K562 (cell line): ENCODE results near the gene UNC119B. TPM values are rescaled to one million over a fixed set of nuclear protein-coding genes. Genes with fewer than 3 reads are reported as not detected.

Experiments
- ATAC-seq: fragments of 200-7000 bp; cut with Tn5 transposase; 3 replicates; pipeline ENCODE4 v1.9.1; 2020; ENCODE audit warnings: moderate library complexity
- BruUV-seq: library from RNA; stranded (reverse); fragments of 400-500 nt; replicated peaks from 2 replicates; lab custom pipeline; 2021; lab: Mats Ljungman, UMichigan
- CTCF ChIA-PET: fragments of 300-600 bp; formaldehyde crosslinking; extraction: SDS; loops from one replicate; lab custom pipeline; 2021; ENCODE audit warnings: low intra/inter-chr PET ratio; lab: Yijun Ruan, JAX
- POLR2A ChIA-PET: fragments of 300-600, 350-650 bp; sonication (Branson Sonifier 250); formaldehyde crosslinking; extraction: SDS; loops from one replicate; lab custom pipeline; 2021; ENCODE audit warnings: antibody characterized with exemption, inconsistent platforms; lab: Yijun Ruan, JAX
- DNase-seq, 4 experiments: peaks; one replicate each; pipeline versions ENCODE4 v3.0.0 to v3.0.0-alpha.2; 2011 to 2018; ENCODE audit warnings: low spot score in 3 of 4, mixed read lengths in 3 of 4; ENCODE audit errors: extremely low read depth in 1 of 4
- FAIRE-seq: peaks from 2 replicates; lab custom pipeline; 2011; peaks lifted over from hg19 to GRCh38; lab: Jason Lieb, UNC
- H2AFZ ChIP-seq: 2 replicates; pipeline ENCODE4 v1.6.0; 2011; ENCODE audit warnings: low read depth, low read length, control low read depth, inconsistent platforms
- H3K27ac ChIP-seq: fragments of 200-600 bp; 3 replicates; pipeline ENCODE4 v1.8.0; 2011; ENCODE audit warnings: low read depth, mild to moderate bottlenecking, control low read depth, inconsistent platforms, low read length, moderate library complexity, mixed read lengths; ENCODE audit errors: extremely low read depth
- H3K27me3 ChIP-seq, 2 experiments: fragments of 300-600 bp in 1 of 2; 2 replicates in 1 of 2; 3 replicates in 1 of 2; pipeline versions ENCODE4 v1.6.0 to v1.8.0; 2011; ENCODE audit warnings: inconsistent platforms in 2 of 2, low read length in 2 of 2, mild to moderate bottlenecking in 1 of 2, mixed read lengths in 1 of 2, moderate library complexity in 1 of 2; ENCODE audit not compliant: control insufficient read depth in 2 of 2, insufficient read depth in 2 of 2
- H3K36me3 ChIP-seq: fragments of 300-600 bp; 3 replicates; pipeline ENCODE4 v1.8.0; 2011; ENCODE audit warnings: mild to moderate bottlenecking, low read length, inconsistent platforms; ENCODE audit not compliant: control insufficient read depth, insufficient read depth
- H3K4me1 ChIP-seq, 2 experiments: fragments of 200-600 bp in 1 of 2; replicated peaks in 1 of 2; 2 replicates in 1 of 2; 3 replicates in 1 of 2; pipeline versions ENCODE4 v1.5.1 to v1.8.0; 2011; ENCODE audit warnings: inconsistent platforms in 2 of 2, low read length in 2 of 2, mild to moderate bottlenecking in 1 of 2, mixed read lengths in 1 of 2, moderate library complexity in 1 of 2; ENCODE audit not compliant: control insufficient read depth in 2 of 2, insufficient read depth in 2 of 2
- H3K4me2 ChIP-seq: 2 replicates; pipeline ENCODE4 v1.6.1; 2011; ENCODE audit warnings: low read length, control low read depth, inconsistent platforms, mixed read lengths; ENCODE audit not compliant: insufficient read depth
- H3K4me3 ChIP-seq: fragments of 200-600 bp; sonication (generic), shearing (Covaris generic); 2 replicates; pipeline ENCODE4 v1.5.1; 2016; ENCODE audit warnings: control low read depth, inconsistent platforms
- H3K79me2 ChIP-seq: fragments of 200-600 bp; 3 replicates; pipeline ENCODE4 v1.8.0; 2011; ENCODE audit warnings: low read length, inconsistent platforms; ENCODE audit not compliant: control insufficient read depth, insufficient read depth
- H3K9ac ChIP-seq, 2 experiments: 2 replicates each; pipeline versions ENCODE4 v1.6.0 to v1.6.1; 2011; ENCODE audit warnings: low read depth in 2 of 2, low read length in 2 of 2, control low read depth in 1 of 2, inconsistent platforms in 1 of 2, mild to moderate bottlenecking in 1 of 2, mixed read lengths in 1 of 2; ENCODE audit not compliant: insufficient read depth in 1 of 2
- H3K9me1 ChIP-seq: one replicate; pipeline ENCODE4 v1.6.0; 2011; ENCODE audit warnings: inconsistent platforms, mild to moderate bottlenecking, low read length, moderate library complexity; ENCODE audit not compliant: control insufficient read depth, insufficient read depth
- H3K9me3 ChIP-seq: replicated peaks from 2 replicates; pipeline ENCODE4 v1.5.1; 2011; ENCODE audit warnings: low read depth, low read length, inconsistent platforms; ENCODE audit not compliant: control insufficient read depth, insufficient read depth
- H4K20me1 ChIP-seq: replicated peaks from 2 replicates; pipeline ENCODE4 v1.6.1; 2011; ENCODE audit warnings: low read length, inconsistent platforms, mixed read lengths; ENCODE audit not compliant: control insufficient read depth, insufficient read depth
- BRD9 ChIP-seq: fragments of 450-650 bp; IDR thresholded peaks from 2 replicates; pipeline ENCODE4 v1.6.1; 2018; ENCODE audit warnings: low read depth; ENCODE audit not compliant: partially characterized antibody
- HDAC6 ChIP-seq: IDR thresholded peaks from 2 replicates; pipeline ENCODE4 v1.6.1; 2012; ENCODE audit warnings: low read depth, mild to moderate bottlenecking, control low read depth, inconsistent platforms, low read length, moderate library complexity
- MEIS2 ChIP-seq: fragments of 450-650 bp; IDR thresholded peaks from 2 replicates; pipeline ENCODE4 v1.6.1; 2014; ENCODE audit warnings: mild to moderate bottlenecking; ENCODE audit not compliant: partially characterized antibody
- NONO ChIP-seq, 2 experiments: fragments of 200-400 bp in 1 of 2; fragments of 450-650 bp in 1 of 2; formaldehyde crosslinking in 1 of 2; IDR thresholded peaks; 2 replicates each; pipeline ENCODE4 v1.6.1; 2017; ENCODE audit warnings: low read depth in 2 of 2, mild to moderate bottlenecking in 2 of 2, moderate library complexity in 2 of 2, low read length in 1 of 2
- ZNF184 ChIP-seq: sonication (generic); formaldehyde crosslinking; IDR thresholded peaks from 2 replicates; pipeline ENCODE4 v1.5.0; 2020; ENCODE audit warnings: missing genetic modification reagents
- WGBS: fragments of 100-300 bp; shearing (Covaris generic); methylation state at CpG from one replicate; pipeline ENCODE4 v1.1.6; 2016; ENCODE audit warnings: low coverage, mixed read lengths; ENCODE audit not compliant: insufficient coverage; ENCODE audit errors: missing lambda C conversion rate; 5-methylcytosine and 5-hydroxymethylcytosine counted together
- in situ Hi-C: fragments of 300-500 bp; cut with MboI; formaldehyde crosslinking; loops from 4 replicates; pipeline ENCODE4 v1.15.0; 2018; ENCODE audit warnings: inconsistent platforms, mixed read lengths
- intact Hi-C: fragments of 100-400 bp; cut with micrococcal nuclease; formaldehyde crosslinking; loops from 2 replicates; pipeline ENCODE4 v1.14.2; 2022
- polyA plus RNA-seq, 8 experiments: library from polyadenylated mRNA; depleted of rRNA in 4 of 8; stranded (reverse) in 5 of 8; unstranded in 3 of 8; fragments of >200 nt; fragmentation: Nextera tagmentation in 2 of 8; fragmentation: Illumina TruSeq in 1 of 8; extraction: Ambion mirVana in 2 of 8; extraction: Trizol in 1 of 8; gene quantifications; 2 replicates each; pipeline versions ENCODE4 v1.2.1 to v1.2.3, GENCODE V29; 2011 to 2014; ENCODE audit warnings: inconsistent platforms in 1 of 8, missing spikeins in 1 of 8
- total RNA-seq, 7 experiments: library from RNA; depleted of rRNA in 6 of 7; stranded (reverse); fragments of >200 nt in 6 of 7; fragmentation: Illumina TruSeq in 2 of 7; extraction: Trizol in 2 of 7; gene quantifications; 2 replicates each; pipeline versions ENCODE4 v1.2.1 to v1.2.3, GENCODE V29; 2011 to 2021; ENCODE audit warnings: low replicate concordance in 1 of 7
- TF ChIP-seq, protein P1 (sequence below): sonication (generic); formaldehyde crosslinking; IDR thresholded peaks from 2 replicates; pipeline ENCODE4 v1.8.0; 2022; ENCODE audit warnings: mild to moderate bottlenecking, missing genetic modification reagents
- TF ChIP-seq, protein P2 (sequence below): sonication (generic); IDR thresholded peaks from 2 replicates; pipeline ENCODE4 v1.6.1; 2016
- TF ChIP-seq, protein P3 (sequence below): fragments of 250-450 bp; sonication (Bioruptor Pico); IDR thresholded peaks from 2 replicates; pipeline ENCODE4 v1.4.0; 2020; ENCODE audit warnings: mild to moderate bottlenecking, moderate library complexity
- TF ChIP-seq, protein P4 (sequence below): sonication (generic); formaldehyde crosslinking; IDR thresholded peaks from 2 replicates; pipeline ENCODE4 v1.8.1; 2023; ENCODE audit warnings: mild to moderate bottlenecking, missing genetic modification reagents
- TF ChIP-seq, protein P5 (sequence below): fragments of 250-450 bp; sonication (Bioruptor Pico); IDR thresholded peaks from 2 replicates; pipeline ENCODE4 v1.8.0; 2021; ENCODE audit warnings: borderline replicate concordance, mild to moderate bottlenecking, moderate library complexity; ENCODE audit not compliant: poor library complexity, severe bottlenecking

Gene UNC119B
- total and polyA plus RNA-seq, 9 of the 15 experiments (the other 6 are each of a cell fraction or from before 2014, with no cell fraction given), result 4.0 to 34.5 (median 15.1) TPM

DNA sequence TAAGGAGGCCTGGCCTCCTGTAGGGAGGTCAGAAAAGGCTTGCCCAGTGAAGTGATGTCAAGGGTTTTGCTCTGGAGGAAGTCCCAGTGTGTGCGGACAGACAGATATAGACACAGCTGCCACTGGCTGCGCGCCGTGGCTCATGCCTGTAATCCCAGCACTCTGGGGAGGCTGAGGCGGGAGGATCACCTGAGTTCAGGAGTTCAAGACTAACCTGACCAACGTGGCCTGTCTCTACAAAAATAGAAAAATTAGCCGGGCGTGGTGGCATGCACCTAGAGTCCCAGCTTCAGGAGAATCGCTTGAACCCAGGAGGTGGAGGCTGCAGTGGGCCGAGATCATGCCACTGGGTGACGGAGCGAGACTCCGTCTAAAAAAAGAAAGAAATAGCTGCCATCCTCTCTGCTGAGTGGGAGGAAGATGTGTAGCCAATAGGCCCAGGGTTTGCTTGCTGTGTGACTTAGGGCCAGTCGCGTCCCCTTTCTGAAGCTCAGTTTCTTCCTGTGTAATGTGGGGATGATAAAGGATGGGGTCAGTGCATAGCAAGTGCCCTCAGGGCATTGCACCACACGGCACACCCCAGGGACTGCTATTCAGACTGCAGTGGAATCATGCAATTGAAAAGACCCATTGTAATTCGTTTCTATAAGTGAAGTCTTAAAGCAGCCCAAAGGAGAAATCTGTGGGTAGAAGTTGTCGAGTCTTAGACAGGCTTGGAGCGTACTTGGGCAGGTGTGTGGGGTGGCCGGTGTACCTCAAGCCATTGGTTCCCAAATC, 42.0 kb upstream of the UNC119B start:
- BruUV-seq, result no TSS peak
- 0 out of 2 replicates have a peak, but pooled peaks cover 4% of the 10 kb centered on the region for H4K20me1 ChIP-seq
- H3K4me1 ChIP-seq, result peaks cover 0 to 8% of the 10 kb centered on the region in 2 experiments; a peak in 2 of 5 replicates
- no peak overlapping the region for H3K4me3 ChIP-seq
- POLR2A ChIA-PET, result interaction anchor here (1.4 kb wide), 1 partner anchor 12 kb away, joined by 4 read pairs; no protein-coding TSS in a partner anchor
- H2AFZ ChIP-seq, result no peak overlapping the region
- no peaks in the 10 kb centered on the region for H3K9me1 ChIP-seq
- peaks cover 36 to 75% of the 10 kb centered on the region in 2 experiments; a peak in 4 of 5 replicates for H3K27me3 ChIP-seq
- DNase-seq, result no peak
- CTCF ChIA-PET, result no interaction called here
- no peak for FAIRE-seq
- 5% methylated on average over 20 of the region's 20 CpGs for WGBS
- no peak overlapping the region for H3K9ac ChIP-seq
- H3K9me3 ChIP-seq, result no peaks in the 10 kb centered on the region
- H3K79me2 ChIP-seq, result no peaks in the 10 kb centered on the region
- intact Hi-C loops, result no loop called here
- H3K36me3 ChIP-seq, result no peaks in the 10 kb centered on the region
- H3K27ac ChIP-seq, result no peak overlapping the region
- ATAC-seq, result no peak
- in situ Hi-C loops, result loop anchor here (25.0 kb wide), 1 partner anchor 331 kb away; the partner anchor contains the start of gene PLA2G1B
- no peak overlapping the region for H3K4me2 ChIP-seq
- TF ChIP-seq NONO (IDR thresholded peaks at IDR 0.05; ENCODE audit: low read depth in 2 of 2, low read length in 1 of 2) (no peak), MEIS2 (no peak), HDAC6 (no peak), ZNF184 (no peak), BRD9 (no peak)
- TF ChIP-seq, protein P1, sequence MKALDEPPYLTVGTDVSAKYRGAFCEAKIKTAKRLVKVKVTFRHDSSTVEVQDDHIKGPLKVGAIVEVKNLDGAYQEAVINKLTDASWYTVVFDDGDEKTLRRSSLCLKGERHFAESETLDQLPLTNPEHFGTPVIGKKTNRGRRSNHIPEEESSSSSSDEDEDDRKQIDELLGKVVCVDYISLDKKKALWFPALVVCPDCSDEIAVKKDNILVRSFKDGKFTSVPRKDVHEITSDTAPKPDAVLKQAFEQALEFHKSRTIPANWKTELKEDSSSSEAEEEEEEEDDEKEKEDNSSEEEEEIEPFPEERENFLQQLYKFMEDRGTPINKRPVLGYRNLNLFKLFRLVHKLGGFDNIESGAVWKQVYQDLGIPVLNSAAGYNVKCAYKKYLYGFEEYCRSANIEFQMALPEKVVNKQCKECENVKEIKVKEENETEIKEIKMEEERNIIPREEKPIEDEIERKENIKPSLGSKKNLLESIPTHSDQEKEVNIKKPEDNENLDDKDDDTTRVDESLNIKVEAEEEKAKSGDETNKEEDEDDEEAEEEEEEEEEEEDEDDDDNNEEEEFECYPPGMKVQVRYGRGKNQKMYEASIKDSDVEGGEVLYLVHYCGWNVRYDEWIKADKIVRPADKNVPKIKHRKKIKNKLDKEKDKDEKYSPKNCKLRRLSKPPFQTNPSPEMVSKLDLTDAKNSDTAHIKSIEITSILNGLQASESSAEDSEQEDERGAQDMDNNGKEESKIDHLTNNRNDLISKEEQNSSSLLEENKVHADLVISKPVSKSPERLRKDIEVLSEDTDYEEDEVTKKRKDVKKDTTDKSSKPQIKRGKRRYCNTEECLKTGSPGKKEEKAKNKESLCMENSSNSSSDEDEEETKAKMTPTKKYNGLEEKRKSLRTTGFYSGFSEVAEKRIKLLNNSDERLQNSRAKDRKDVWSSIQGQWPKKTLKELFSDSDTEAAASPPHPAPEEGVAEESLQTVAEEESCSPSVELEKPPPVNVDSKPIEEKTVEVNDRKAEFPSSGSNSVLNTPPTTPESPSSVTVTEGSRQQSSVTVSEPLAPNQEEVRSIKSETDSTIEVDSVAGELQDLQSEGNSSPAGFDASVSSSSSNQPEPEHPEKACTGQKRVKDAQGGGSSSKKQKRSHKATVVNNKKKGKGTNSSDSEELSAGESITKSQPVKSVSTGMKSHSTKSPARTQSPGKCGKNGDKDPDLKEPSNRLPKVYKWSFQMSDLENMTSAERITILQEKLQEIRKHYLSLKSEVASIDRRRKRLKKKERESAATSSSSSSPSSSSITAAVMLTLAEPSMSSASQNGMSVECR, result no peak
- TF ChIP-seq, protein P2, sequence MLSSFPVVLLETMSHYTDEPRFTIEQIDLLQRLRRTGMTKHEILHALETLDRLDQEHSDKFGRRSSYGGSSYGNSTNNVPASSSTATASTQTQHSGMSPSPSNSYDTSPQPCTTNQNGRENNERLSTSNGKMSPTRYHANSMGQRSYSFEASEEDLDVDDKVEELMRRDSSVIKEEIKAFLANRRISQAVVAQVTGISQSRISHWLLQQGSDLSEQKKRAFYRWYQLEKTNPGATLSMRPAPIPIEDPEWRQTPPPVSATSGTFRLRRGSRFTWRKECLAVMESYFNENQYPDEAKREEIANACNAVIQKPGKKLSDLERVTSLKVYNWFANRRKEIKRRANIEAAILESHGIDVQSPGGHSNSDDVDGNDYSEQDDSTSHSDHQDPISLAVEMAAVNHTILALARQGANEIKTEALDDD, result no peak
- TF ChIP-seq, protein P3, sequence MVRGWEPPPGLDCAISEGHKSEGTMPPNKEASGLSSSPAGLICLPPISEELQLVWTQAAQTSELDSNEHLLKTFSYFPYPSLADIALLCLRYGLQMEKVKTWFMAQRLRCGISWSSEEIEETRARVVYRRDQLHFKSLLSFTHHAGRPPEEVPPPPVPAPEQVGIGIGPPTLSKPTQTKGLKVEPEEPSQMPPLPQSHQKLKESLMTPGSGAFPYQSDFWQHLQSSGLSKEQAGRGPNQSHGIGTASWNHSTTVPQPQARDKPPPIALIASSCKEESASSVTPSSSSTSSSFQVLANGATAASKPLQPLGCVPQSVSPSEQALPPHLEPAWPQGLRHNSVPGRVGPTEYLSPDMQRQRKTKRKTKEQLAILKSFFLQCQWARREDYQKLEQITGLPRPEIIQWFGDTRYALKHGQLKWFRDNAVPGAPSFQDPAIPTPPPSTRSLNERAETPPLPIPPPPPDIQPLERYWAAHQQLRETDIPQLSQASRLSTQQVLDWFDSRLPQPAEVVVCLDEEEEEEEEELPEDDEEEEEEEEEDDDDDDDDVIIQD (CRISPR knock-in tag), result no peak
- TF ChIP-seq, protein P4, sequence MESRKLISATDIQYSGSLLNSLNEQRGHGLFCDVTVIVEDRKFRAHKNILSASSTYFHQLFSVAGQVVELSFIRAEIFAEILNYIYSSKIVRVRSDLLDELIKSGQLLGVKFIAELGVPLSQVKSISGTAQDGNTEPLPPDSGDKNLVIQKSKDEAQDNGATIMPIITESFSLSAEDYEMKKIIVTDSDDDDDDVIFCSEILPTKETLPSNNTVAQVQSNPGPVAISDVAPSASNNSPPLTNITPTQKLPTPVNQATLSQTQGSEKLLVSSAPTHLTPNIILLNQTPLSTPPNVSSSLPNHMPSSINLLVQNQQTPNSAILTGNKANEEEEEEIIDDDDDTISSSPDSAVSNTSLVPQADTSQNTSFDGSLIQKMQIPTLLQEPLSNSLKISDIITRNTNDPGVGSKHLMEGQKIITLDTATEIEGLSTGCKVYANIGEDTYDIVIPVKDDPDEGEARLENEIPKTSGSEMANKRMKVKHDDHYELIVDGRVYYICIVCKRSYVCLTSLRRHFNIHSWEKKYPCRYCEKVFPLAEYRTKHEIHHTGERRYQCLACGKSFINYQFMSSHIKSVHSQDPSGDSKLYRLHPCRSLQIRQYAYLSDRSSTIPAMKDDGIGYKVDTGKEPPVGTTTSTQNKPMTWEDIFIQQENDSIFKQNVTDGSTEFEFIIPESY (CRISPR knock-in tag), result no peak
- TF ChIP-seq, protein P5, sequence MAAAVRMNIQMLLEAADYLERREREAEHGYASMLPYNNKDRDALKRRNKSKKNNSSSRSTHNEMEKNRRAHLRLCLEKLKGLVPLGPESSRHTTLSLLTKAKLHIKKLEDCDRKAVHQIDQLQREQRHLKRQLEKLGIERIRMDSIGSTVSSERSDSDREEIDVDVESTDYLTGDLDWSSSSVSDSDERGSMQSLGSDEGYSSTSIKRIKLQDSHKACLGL (CRISPR knock-in tag), result no peak
